Skeletal muscle tissue (tissue), 4 donors: ENCODE data around the gene SETD3. TPM values are rescaled to one million over a fixed set of nuclear protein-coding genes. Genes with fewer than 3 reads are reported as not detected.

Experiments used
- H3K27ac ChIP-seq: one replicate; pipeline ENCODE4 v1.7.0; 2013; ENCODE audit warnings: mild to moderate bottlenecking, low read depth, low read length, inconsistent platforms
- H3K27me3 ChIP-seq, 3 donors: one replicate each; pipeline ENCODE4 v1.7.0; 2013; ENCODE audit warnings: low read length in 3 of 3; ENCODE audit not compliant: control insufficient read depth in 3 of 3, insufficient read depth in 3 of 3
- H3K36me3 ChIP-seq, 3 donors: one replicate each; pipeline ENCODE4 v1.7.0; 2013; ENCODE audit warnings: low read length in 3 of 3; ENCODE audit not compliant: control insufficient read depth in 3 of 3, insufficient read depth in 3 of 3
- H3K4me1 ChIP-seq, 3 donors: one replicate each; pipeline ENCODE4 v1.7.0; 2013; ENCODE audit warnings: low read length in 3 of 3, mild to moderate bottlenecking in 3 of 3; ENCODE audit not compliant: control insufficient read depth in 3 of 3, insufficient read depth in 3 of 3
- H3K4me3 ChIP-seq, 3 donors: one replicate each; pipeline ENCODE4 v1.7.0; 2013; ENCODE audit warnings: low read length in 3 of 3
- H3K9ac ChIP-seq, 3 donors: one replicate each; pipeline ENCODE4 v1.7.0; 2013; ENCODE audit warnings: low read length in 3 of 3, mild to moderate bottlenecking in 3 of 3, moderate library complexity in 2 of 3, low read depth in 1 of 3
- H3K9me3 ChIP-seq, 3 donors: one replicate each; pipeline ENCODE4 v1.7.0; 2013; ENCODE audit warnings: low read length in 3 of 3; ENCODE audit not compliant: control insufficient read depth in 3 of 3
- total RNA-seq: library from RNA; depleted of rRNA; stranded (reverse); fragments of >200 nt; gene quantifications from one replicate; pipeline ENCODE4 v1.2.3, GENCODE V29; 2014
- donor health status: Osteomylitis.

Gene SETD3
- total RNA-seq, 1 donor from 2014 or later: 112 TPM

DNA sequence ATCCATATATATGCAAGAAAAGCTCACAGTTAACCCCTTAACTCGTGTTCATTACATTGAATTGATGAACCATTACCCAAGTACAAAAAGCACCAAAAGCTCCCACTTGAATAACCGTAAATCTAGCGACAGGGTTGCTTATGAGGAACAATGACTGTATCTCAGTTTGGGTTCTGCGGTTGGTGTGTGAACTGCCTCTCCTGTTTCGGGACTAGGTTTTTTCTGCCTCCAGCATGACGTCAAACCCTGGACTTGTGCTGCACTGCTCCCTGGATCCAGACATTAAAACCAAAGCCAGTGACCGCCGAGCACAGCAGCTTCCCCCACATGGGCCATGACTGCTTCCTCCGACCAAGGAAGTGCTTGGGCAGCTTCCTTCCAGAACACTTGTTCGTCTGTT is 77.7 kb downstream of the SETD3 start:
- Histone ChIP-seq H3K4me3 (no peak overlapping the region), H3K9me3 (no peaks in the 10 kb centered on the region), H3K9ac (no peak overlapping the region), H3K27ac (no peak overlapping the region), H3K4me1 (peaks cover 0 to 2% (median 0%) of the 10 kb centered on the region in 3 donors), H3K36me3 (peaks cover 30 to 59% (median 45%) of the 10 kb centered on the region in 3 donors), H3K27me3 (no peaks in the 10 kb centered on the region)

DNA sequence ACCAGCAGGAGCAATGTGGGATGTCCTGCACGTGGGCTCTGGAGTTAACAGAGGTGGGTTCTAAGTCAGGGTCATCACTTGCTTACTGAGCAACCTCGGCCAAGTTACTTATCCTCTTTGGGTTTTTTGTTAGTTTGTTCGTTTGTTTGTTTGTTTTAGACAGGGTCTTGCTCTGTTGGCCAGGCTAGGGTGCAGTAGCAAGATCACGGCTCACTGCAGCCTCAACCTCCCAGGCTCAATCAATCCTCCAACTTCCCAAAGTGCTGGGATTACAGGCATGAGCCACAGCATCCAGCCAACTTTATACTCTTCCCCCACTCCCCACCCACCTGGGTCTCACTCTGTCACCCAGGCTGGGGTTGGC is 78.4 kb downstream of the SETD3 start:
- Histone ChIP-seq H3K36me3 (peaks cover 30 to 55% (median 45%) of the 10 kb centered on the region in 3 donors), H3K4me3 (no peak overlapping the region), H3K9ac (no peak overlapping the region), H3K27me3 (no peaks in the 10 kb centered on the region), H3K9me3 (no peaks in the 10 kb centered on the region), H3K4me1 (peaks cover 0 to 7% (median 3%) of the 10 kb centered on the region in 3 donors), H3K27ac (no peak overlapping the region)

DNA sequence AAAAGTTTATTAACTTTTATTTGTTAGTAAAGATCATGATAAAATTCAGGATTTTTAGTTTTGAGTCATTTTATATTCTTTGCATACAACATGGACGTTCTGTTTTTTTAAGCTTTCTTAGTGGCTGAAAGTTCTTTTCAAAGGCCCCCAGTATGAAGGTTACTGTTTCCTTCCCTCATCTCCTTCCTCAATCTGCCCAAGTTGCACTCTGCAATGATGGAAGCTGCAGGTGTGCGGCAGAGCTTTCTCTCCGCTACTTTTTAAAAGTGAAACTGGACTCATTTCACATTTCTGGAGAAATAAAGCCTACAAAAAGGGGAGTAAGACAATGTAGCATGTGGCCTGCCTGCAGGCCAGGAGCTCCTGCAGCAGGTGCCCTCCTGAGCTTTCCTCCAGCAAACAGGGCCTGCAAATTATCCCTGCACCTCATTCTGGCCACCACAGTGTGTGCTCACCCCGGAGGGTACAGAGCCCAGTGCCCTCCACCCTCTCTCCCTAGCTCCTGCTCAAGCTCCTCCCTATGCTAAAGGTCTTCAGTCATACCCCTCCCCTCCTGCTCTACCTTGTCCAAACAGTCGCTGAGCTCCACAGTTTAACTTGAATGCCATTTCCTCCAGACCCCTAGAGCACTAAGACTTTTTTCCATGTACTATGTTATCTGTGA is 78.9 kb downstream of the SETD3 start:
- Histone ChIP-seq H3K36me3 (peaks cover 30 to 55% (median 48%) of the 10 kb centered on the region in 3 donors), H3K4me3 (no peak overlapping the region), H3K27ac (no peak overlapping the region), H3K9ac (no peak overlapping the region), H3K4me1 (peaks cover 0 to 9% (median 3%) of the 10 kb centered on the region in 3 donors), H3K9me3 (no peaks in the 10 kb centered on the region), H3K27me3 (no peaks in the 10 kb centered on the region)

DNA sequence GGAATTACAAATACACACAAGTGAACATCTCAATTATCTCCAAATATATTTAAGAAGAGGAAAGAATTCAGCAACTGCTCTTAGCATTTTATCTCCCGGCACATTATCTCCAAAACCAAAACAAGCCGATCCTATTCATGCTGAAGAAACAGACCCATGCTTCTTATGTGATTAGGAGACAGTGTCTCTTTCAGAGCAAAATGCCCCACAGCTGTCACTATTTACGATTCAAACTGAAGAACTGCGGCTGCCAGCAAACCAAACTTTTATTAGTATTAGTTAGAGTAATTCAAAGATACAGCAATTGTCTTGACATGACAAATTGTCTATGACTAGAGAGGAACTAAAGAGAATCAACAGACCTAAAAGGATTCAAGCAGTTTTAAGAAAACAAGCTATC is 79.4 kb downstream of the SETD3 start:
- Histone ChIP-seq H3K27ac (no peak overlapping the region), H3K9ac (no peak overlapping the region), H3K27me3 (no peaks in the 10 kb centered on the region), H3K9me3 (no peaks in the 10 kb centered on the region), H3K36me3 (peaks cover 29 to 54% (median 46%) of the 10 kb centered on the region in 3 donors), H3K4me1 (peaks cover 0 to 9% (median 4%) of the 10 kb centered on the region in 3 donors), H3K4me3 (no peak overlapping the region)

DNA sequence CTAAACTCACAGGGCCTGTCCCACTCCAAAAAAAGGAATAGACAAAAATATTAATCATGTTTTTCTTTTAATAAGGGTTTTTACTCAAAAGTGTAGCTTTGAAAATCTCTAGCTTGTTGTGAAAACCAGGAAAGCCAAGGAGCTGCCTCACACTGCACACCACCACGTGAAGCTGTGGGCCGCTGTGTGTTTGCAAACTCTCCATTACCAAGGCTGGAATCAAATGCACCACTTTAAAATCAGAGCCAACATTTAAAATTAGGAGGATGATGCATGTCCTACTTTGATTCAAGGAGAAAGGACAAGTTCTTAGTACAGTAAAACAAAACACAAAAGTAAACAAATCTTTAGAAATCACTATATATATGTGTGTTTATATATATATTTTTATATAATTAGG is 83.0 kb downstream of the SETD3 start:
- peak overlapping the region; percentile 26 for H3K27ac ChIP-seq
- no peak overlapping the region for H3K9ac ChIP-seq
- H3K4me3 ChIP-seq: no peak overlapping the region
- H3K27me3 ChIP-seq: no peaks in the 10 kb centered on the region
- peaks cover 0 to 18% (median 9%) of the 10 kb centered on the region in 3 donors for H3K4me1 ChIP-seq
- no peaks in the 10 kb centered on the region for H3K9me3 ChIP-seq
- peaks cover 23 to 37% (median 30%) of the 10 kb centered on the region in 3 donors for H3K36me3 ChIP-seq

DNA sequence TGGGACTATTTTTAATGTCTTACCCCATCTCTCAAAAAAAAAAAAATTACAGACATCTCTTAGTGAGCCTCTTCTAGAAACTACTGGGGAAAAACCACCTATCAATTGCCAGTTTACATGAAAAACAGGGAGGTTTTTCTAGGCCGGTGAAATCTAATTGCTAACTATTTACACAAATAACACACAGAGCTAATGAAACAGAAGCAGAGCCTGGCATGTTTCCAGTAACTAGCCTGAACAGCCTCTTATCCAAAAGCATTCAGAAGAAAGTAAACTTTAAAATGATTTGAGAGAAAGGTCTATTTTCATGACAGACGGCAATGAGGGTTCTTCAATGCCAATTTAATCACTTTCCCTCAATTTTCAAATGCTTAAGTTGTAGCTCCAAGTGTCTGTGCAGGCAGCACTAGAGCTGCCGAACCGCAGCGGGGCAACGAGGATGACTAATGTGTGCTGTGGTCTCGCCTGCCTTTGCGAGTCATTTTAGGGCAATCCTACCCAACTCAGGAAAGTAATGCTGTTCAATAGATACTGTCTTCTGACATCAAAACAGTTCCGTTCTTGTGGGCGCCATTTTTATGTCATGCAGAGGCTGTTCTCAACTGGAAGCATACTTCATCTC is 84.6 kb downstream of the SETD3 start:
- H3K36me3 ChIP-seq: peaks cover 19 to 34% (median 23%) of the 10 kb centered on the region in 3 donors
- H3K4me1 ChIP-seq: peaks cover 0 to 24% (median 9%) of the 10 kb centered on the region in 3 donors
- no peak overlapping the region for H3K27ac ChIP-seq

DNA sequence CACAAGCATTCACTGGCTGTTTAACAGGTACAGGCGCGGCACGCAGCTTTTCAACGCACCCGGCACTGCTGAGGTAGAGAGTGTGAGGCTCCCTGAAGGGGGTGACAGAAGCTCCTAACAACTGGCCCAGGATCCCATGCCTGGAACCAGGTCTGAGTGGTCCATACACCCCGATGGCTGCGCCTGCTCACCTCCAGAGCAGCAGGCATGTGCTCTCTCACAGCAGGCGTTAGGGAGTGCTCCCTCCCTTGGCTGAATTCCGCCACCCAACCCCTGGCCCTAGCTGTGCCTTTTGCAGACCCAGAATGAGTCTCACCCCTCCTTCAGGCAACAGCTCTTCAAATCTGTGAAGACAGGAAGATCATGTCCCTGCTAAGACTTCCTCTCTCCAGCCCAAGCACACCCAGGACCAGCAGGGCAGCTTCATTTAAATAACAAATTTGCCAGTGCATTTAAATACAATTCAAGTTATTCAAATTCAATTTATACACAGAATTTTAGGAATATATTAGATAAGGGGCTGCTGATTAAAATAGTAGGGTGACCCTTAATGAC is 86.0 kb downstream of the SETD3 start:
- H3K36me3 ChIP-seq: peaks cover 17 to 27% (median 17%) of the 10 kb centered on the region in 3 donors
- peaks cover 0 to 29% (median 9%) of the 10 kb centered on the region in 3 donors for H3K4me1 ChIP-seq
- no peaks in the 10 kb centered on the region for H3K27me3 ChIP-seq
- H3K4me3 ChIP-seq: no peak overlapping the region
- H3K9ac ChIP-seq: no peak overlapping the region
- H3K27ac ChIP-seq: no peak overlapping the region
- no peaks in the 10 kb centered on the region for H3K9me3 ChIP-seq

More for the DNA sequence above, 84.6 kb downstream of the SETD3 start:
- no peak overlapping the region for H3K4me3 ChIP-seq
- H3K27me3 ChIP-seq: no peaks in the 10 kb centered on the region
- H3K9me3 ChIP-seq: no peaks in the 10 kb centered on the region
- H3K9ac ChIP-seq: no peak overlapping the region

DNA sequence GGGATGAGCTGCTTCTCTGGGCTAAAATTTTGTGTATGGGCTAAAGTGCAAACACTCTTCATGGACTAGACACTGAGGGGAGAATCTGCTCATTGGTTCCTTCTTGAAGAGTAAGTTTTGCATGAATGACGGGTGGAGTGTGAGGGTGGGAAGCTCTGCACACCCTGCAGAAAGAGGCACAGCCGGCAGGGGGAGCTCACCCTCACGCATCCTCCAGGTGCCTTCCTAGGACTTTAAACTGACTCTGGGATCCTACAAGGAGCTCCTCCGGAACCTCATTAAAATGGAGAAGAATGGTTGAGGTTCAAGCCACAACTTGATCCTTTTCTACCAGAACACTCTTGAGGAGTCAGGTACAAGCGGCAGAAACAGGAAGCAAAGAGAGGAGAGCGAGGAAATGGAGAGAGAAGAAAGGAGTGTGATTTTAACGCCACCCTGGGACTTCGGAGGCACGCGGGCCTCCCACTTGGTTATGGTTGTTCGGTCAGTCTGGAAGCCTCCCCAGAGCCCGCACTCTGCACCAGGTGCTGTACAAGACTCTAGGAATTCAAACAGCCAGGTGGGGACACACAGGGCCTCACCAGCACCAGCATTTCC is 87.5 kb downstream of the SETD3 start:
- Histone ChIP-seq H3K4me1 (peaks cover 0 to 32% (median 9%) of the 10 kb centered on the region in 3 donors), H3K4me3 (no peak overlapping the region), H3K9me3 (no peaks in the 10 kb centered on the region), H3K27me3 (peaks cover 0 to 3% (median 0%) of the 10 kb centered on the region in 3 donors), H3K27ac (no peak overlapping the region), H3K9ac (no peak overlapping the region), H3K36me3 (peaks cover 4 to 13% (median 6%) of the 10 kb centered on the region in 3 donors)

DNA sequence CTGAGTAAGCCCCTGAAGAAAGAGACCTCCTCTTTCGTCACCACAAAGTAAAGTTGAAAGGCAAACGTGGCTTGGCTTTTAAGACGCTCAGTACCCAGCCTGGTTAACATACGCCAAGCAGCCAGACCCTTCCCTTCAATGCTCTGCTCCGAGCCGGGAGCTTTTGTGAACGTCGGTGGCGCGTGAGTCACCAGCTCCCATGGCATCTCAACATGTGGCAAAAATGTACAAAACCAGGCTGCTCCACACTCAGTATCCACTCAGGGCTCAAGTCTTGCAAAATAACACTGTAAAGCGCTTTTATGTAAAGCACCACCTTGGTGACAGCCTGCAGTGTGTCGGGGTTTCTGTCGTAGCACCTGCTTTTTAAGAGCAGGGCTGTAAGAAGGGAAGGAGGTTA is 89.0 kb downstream of the SETD3 start:
- peaks cover 0 to 4% (median 2%) of the 10 kb centered on the region in 3 donors for H3K27me3 ChIP-seq
- peaks cover 0 to 32% (median 0%) of the 10 kb centered on the region in 3 donors for H3K4me1 ChIP-seq
- H3K9me3 ChIP-seq: no peaks in the 10 kb centered on the region
- H3K36me3 ChIP-seq: peaks cover 4 to 9% (median 6%) of the 10 kb centered on the region in 3 donors
- no peak overlapping the region for H3K4me3 ChIP-seq
- H3K27ac ChIP-seq: no peak overlapping the region
- no peak overlapping the region for H3K9ac ChIP-seq
